Fibroblast of lung (primary cell): ENCODE measurements around the gene GMFB.

Experiments used
- CTCF ChIP-seq, 2 donors: IDR thresholded peaks in 1 of 2; conservative IDR thresholded peaks in 1 of 2; 1 replicate in 1 of 2; 2 replicates in 1 of 2; pipeline ENCODE4 v1.5.1; 2011 to 2012; ENCODE audit warnings: low read length in 2 of 2, control low read depth in 1 of 2, inconsistent platforms in 1 of 2, low read depth in 1 of 2, mild to moderate bottlenecking in 1 of 2
- EZH2 ChIP-seq: IDR thresholded peaks from 2 replicates; pipeline ENCODE4 v1.5.1; 2012; ENCODE audit warnings: low read length, control low read depth, mild to moderate bottlenecking; ENCODE audit errors: missing control alignments

- no peak for TF ChIP-seq CTCF (conservative IDR thresholded peaks at IDR 0.05 in 1 of 2, IDR thresholded peaks at IDR 0.05 in 1 of 2; ENCODE audit: low read depth in 1 of 2, low read length in 2 of 2)
- TF ChIP-seq EZH2 = no peak
Observed at GRCh38 chr14:54538055-54538454, 49.3 kb upstream of the GMFB start.
